Mononuclear cell (primary cell): ENCODE data around the gene MTRF1L. TPM values are rescaled to one million over a fixed set of nuclear protein-coding genes. Genes with fewer than 3 reads are reported as not detected.
A peak's percentile ranks its signal among the peaks of the same experiment; 100 is the strongest.
"Not testable (repeated sequence)": the region's sequence is repeated elsewhere in the genome, so short reads cannot be mapped to it uniquely, and the experiment has no call there.

ENCODE experiments used
- H3K27me3 ChIP-seq: 2 replicates; pipeline ENCODE4 v1.6.0; 2011; ENCODE audit warnings: low read length, control low read depth; ENCODE audit not compliant: insufficient read depth
- H3K4me1 ChIP-seq: 2 replicates; pipeline ENCODE4 v1.5.1; 2011; ENCODE audit warnings: mild to moderate bottlenecking, low read length, control low read depth; ENCODE audit not compliant: insufficient read depth
- H3K4me3 ChIP-seq: 2 replicates; pipeline ENCODE4 v1.5.1; 2011; ENCODE audit warnings: mild to moderate bottlenecking, low read length, moderate library complexity
- H3K9me3 ChIP-seq: 2 replicates; pipeline ENCODE4 v1.5.1; 2011; ENCODE audit warnings: low read depth, mild to moderate bottlenecking, control low read depth, low read length
- total RNA-seq: library from RNA; depleted of rRNA; stranded (reverse); fragments of >200 nt; gene quantifications from one replicate; pipeline ENCODE4 v1.2.3, GENCODE V29; 2012

Gene MTRF1L
- total RNA-seq, 1 donor, result 24.7 TPM

GRCh38 chr6:152983637-152984512 is 18.6 kb downstream of the MTRF1L start:
- no peaks in the 10 kb centered on the region for H3K9me3 ChIP-seq
- peaks cover 40% of the 10 kb centered on the region for H3K4me1 ChIP-seq
- H3K4me3 ChIP-seq, result peak overlapping the region; percentile 95
- H3K27me3 ChIP-seq, result no peaks in the 10 kb centered on the region

GRCh38 chr6:152982904-152983636 is 19.4 kb downstream of the MTRF1L start, which contains the start of gene FBXO5:
FBXO5 (minus strand) TSS chr6:152983041; CDS start chr6:152982959, 82 bp downstream.
- H3K27me3 ChIP-seq, result no peaks in the 10 kb centered on the region
- H3K9me3 ChIP-seq, result no peaks in the 10 kb centered on the region
- peak within 1 kb of the TSS; percentile 95 for H3K4me3 ChIP-seq
- peaks cover 44% of the 10 kb centered on the region for H3K4me1 ChIP-seq

GRCh38 chr6:152981989-152982903 is 20.3 kb downstream of the MTRF1L start:
- Histone ChIP-seq H3K9me3 (no peaks in the 10 kb centered on the region), H3K4me1 (peaks cover 44% of the 10 kb centered on the region), H3K27me3 (no peaks in the 10 kb centered on the region), H3K4me3 (peak overlapping the region; percentile 95)

GRCh38 chr6:152981219-152981618 is 21.3 kb downstream of the MTRF1L start:
- no peaks in the 10 kb centered on the region for H3K27me3 ChIP-seq
- H3K4me1 ChIP-seq, result peaks cover 53% of the 10 kb centered on the region
- no peak overlapping the region for H3K4me3 ChIP-seq
- no peaks in the 10 kb centered on the region for H3K9me3 ChIP-seq

GRCh38 chr6:152980656-152981055 is 21.9 kb downstream of the MTRF1L start:
- no peak overlapping the region for H3K4me3 ChIP-seq
- H3K27me3 ChIP-seq, result no peaks in the 10 kb centered on the region
- no peaks in the 10 kb centered on the region for H3K9me3 ChIP-seq
- peaks cover 57% of the 10 kb centered on the region for H3K4me1 ChIP-seq

GRCh38 chr6:152979116-152979515 is 23.4 kb downstream of the MTRF1L start:
- peaks cover 54% of the 10 kb centered on the region for H3K4me1 ChIP-seq
- H3K9me3 ChIP-seq, result no peaks in the 10 kb centered on the region
- no peaks in the 10 kb centered on the region for H3K27me3 ChIP-seq
- H3K4me3 ChIP-seq, result no peak overlapping the region

- Histone ChIP-seq H3K27me3 (no peaks in the 10 kb centered on the region), H3K4me1 (peaks cover 61% of the 10 kb centered on the region), H3K9me3 (no peaks in the 10 kb centered on the region), H3K4me3 (no peak overlapping the region)
Measured at GRCh38 chr6:152978058-152978457, 24.5 kb downstream of the MTRF1L start.

- Histone ChIP-seq H3K27me3 (no peaks in the 10 kb centered on the region), H3K9me3 (no peaks in the 10 kb centered on the region), H3K4me3 (no peak overlapping the region), H3K4me1 (peaks cover 59% of the 10 kb centered on the region)
Measured at GRCh38 chr6:152977556-152977955, 25.0 kb downstream of the MTRF1L start.

- Histone ChIP-seq H3K4me1 (peaks cover 51% of the 10 kb centered on the region), H3K27me3 (no peaks in the 10 kb centered on the region), H3K9me3 (no peaks in the 10 kb centered on the region), H3K4me3 (no peak overlapping the region)
Measured at GRCh38 chr6:152976749-152977148, 25.8 kb downstream of the MTRF1L start.

GRCh38 chr6:152975204-152975915 is 27.1 kb downstream of the MTRF1L start:
- no peaks in the 10 kb centered on the region for H3K9me3 ChIP-seq
- H3K27me3 ChIP-seq, result no peaks in the 10 kb centered on the region
- no peak overlapping the region for H3K4me3 ChIP-seq
- H3K4me1 ChIP-seq, result peaks cover 43% of the 10 kb centered on the region

GRCh38 chr6:152973916-152974315 is 28.6 kb downstream of the MTRF1L start:
- no peak overlapping the region for H3K4me3 ChIP-seq
- peaks cover 39% of the 10 kb centered on the region for H3K4me1 ChIP-seq
- no peaks in the 10 kb centered on the region for H3K27me3 ChIP-seq
- no peaks in the 10 kb centered on the region for H3K9me3 ChIP-seq

- Histone ChIP-seq H3K9me3 (no peaks in the 10 kb centered on the region), H3K4me3 (no peak overlapping the region), H3K4me1 (peaks cover 17% of the 10 kb centered on the region), H3K27me3 (no peaks in the 10 kb centered on the region)
Measured at GRCh38 chr6:152969688-152970418, 32.7 kb downstream of the MTRF1L start.

GRCh38 chr6:152966168-152966894 is 36.2 kb downstream of the MTRF1L start:
- H3K27me3 ChIP-seq, H3K4me1 ChIP-seq, H3K4me3 ChIP-seq, H3K9me3 ChIP-seq: not testable (repeated sequence)
